ENCODE results near the gene DHX16.
"Not testable (repeated sequence)": the region's sequence is repeated elsewhere in the genome, so short reads cannot be mapped to it uniquely, and the experiment has no call there.

Gene DHX16

GRCh38 chr6:30672445-30673253, at the start of gene DHX16:
Gene DHX16 (minus strand): TSS chr6:30673006. CDS start chr6:30672841, 165 bp downstream.
- DNase-seq = peak; percentile 93 to 95

DNA sequence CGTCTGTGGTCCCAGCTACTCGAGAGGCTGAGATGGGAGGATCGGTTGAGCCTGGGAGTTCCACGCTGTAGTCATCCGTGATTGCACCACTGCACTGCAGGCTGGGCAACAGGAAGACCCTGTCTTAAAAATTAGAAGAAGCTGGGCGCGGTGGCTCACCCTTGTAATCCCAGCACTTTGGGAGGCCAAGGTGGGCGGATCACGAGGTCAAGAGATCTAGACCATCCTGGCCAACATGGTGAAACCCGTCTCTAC, 49.1 kb upstream of the DHX16 start:
- not testable (repeated sequence) for DNase-seq

- DNase-seq = peak; percentile 78 to 95
Measured at GRCh38 chr6:30721198-30722024, 48.6 kb upstream of the DHX16 start.

DNA sequence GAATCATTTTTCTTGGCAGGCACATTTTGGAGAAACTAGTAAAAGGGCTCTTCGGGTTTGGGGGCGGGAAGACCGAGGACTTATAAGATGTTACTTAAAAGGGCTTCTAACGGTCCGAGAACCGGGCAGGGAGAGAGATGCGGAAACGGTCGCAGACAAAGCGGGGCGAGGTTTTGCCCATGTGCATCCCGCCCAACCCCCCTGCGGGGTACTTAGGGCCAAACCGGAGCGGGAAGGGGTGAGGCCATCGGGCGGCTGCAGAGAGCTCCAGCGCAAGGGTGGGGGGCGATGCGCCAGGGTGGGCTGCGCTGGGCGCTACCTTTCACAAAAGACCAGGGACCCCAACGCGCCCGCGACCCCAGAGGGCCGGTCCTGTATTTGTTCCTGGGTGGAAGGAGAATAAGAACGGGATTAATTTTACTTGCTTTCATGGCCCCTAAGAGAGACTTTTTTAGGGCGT, 48.0 kb upstream of the DHX16 start:
- peak; percentile 42 to 77 for DNase-seq

GRCh38 chr6:30719791-30720737, 47.3 kb upstream of the DHX16 start, which contains the start of gene TUBB:
Gene TUBB (plus strand): TSS chr6:30720352. CDS start chr6:30720507, 155 bp downstream.
- peak; percentile 94 to 97 for DNase-seq

- no peak for DNase-seq
Measured at GRCh38 chr6:30719356-30719755, 46.5 kb upstream of the DHX16 start.

DNA sequence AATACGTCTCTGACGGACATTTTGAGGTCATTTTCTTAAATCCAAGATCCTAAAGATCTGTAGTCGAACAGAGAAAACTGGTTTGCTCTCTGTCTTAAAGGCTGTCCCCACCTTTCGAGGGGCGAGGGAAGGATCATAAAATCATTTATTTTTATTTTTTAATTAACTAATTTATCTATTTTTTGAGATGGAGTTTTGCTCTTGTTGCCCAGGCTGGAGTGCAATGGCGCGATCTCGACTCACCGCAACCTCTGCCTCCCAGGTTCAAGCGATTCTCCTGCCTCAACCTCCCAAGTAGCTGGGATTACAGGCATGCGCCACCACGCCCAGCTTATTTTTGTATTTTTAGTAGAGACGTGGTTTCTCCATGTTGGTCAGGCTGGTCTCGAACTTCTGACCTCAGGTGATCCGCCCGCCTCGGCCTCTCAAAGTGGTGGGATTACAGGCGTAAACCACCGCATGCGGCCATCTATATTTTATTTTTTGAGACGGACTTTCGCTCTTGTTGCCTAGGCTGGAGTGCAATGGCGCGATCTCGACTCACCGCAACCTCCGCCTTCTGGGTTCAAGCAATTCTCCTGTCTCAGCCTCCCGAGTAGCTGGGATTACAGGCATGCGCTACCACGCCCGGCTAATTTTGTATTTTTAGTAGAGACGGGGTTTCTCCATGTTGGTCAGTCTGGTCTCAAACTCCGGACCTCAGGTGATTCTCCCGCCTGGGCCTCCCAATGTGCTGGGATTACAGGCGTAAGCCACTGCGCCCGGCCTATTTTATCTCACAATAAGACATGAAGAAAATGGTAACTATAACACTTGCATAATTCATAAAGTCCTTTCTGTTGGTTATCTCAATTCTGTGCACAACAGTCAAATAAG, 45.3 kb upstream of the DHX16 start:
- not testable (repeated sequence) for DNase-seq

DNA sequence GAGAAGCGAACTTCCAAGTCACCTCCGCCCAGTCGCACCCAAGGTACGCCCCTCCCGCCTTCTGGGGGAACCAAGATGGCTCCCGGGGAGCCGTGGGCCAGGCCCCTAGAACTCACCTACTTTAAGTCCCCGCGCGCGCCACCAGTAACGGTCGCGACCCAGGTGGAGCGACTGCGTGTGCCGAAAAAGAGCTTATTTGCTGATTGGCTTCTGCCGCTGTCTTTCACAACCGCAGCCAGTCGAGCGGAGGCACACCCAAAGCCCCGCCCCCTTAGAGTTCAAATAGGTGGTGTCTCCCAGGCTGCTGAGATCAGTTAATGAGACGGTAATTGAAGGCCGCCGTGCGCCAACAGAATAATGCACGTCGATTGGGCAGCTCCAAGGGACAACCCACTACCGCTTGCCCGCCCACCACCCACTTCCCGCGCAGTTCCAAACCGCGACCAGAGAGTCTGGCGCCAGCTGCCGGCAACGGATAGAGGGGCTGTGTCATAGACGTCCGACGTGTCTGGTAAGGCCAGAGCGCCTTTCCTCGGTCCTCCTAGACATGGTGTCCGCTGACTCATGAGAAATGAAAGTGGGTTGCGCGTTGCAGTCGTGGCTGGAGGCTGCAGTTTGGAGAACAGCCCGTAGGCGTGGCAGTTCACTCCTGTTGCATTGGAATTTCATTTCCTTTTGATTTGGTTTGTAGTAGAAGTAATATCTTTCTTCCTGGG, 44.5 kb upstream of the DHX16 start, which contains the start of gene MDC1:
Gene MDC1, minus strand, starts transcription at position 153 of the 716 bp plus-strand sequence. CDS start 2,106 bp downstream, outside the sequence.
- peak; percentile 99 for DNase-seq

DNA sequence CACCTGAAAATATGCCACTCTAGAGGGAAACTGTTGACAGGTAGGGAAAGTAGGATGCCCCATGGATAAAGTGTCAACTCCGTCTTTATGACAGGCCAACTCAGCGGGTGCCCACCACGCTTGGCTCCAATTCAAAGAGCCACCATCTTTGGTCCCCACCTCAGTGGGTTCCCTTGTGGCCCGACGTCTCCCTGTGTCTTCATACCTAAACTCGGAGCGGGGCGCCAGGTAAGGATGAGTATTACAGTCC, 44.0 kb upstream of the DHX16 start:
- no peak for DNase-seq

DNA sequence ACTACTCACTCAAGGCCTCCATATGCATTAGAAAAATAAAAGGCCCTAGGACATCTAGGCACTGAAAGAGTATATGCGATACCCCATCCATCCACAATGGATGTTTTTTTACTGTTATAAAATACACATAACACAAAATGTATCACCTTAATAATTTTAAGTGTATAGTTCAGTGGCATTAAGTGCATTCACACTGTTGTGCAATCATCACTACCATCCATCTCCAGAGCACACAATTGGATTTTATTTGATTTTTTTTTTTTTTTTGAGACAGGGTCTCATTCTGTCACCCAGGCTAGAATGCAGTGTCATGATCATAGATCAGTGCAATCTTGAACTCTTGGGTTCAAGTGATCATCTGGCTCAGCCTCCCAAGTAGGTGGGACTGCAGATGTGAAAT, 41.5 kb upstream of the DHX16 start:
- no peak for DNase-seq

- no peak for DNase-seq
Measured at GRCh38 chr6:30712441-30712945, 39.7 kb upstream of the DHX16 start.

DNA sequence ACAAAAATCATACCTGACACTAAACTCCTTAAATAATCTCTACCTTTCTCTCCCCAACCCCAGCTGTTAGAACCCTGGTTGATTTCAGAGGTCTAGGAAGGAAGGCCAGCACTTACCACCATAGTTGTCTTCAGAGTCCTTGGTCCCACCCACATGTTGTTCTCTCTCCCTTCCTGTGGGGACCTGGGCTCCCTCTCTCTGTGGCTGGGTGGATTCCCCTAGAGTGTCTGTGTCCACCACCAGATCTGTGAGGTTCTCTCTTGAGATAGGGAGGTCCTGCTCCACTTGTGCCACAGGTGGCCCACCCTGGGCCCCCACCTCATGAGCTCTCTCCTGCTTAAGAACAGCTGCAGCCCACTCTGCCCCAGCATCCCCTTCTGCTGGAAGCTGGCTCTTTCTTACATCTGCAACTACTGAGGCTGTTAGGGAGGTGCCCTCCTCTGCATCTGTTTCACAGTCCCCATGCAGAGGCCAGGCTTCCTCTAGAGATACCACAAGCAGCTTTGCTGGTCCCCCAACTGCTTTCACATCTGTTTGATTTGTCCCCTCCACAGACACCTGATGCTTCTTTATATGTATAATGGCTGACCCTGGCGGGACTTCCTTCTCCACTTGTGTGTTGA, 39.1 kb upstream of the DHX16 start:
- DNase-seq = no peak

DNA sequence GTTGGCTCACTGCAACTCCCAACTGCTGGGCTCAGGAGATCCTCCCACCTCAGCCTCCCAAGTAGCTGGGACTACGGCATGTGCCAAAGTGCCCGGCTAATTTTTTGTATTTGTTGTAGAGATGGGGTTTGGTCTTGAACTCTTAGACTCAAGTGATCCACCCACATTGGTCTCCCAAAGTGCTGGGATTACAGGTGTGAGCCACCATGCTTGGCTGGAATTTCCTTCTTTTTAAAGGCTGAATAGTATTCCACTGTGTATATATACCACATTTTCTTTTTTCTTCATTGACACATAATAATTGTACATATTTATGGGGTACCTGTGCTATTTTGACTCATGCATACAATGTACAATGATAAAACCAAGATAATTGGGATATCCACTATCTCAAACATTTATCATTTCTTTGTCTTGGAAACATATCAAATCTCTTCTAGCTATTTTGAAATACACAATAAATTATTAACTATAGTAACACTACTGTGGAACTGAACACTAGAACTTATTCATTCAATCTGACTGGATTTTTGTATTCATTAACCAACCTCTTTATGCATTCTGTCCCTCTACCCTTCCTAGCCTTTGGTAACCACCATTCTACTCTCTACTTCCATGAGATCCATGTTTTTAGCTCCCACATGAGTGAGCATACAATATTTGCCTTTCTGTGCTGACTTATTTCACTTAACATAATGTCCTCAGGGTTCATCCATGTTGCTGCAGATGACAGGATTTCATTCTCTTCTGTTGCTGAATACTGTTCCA, 36.5 kb upstream of the DHX16 start:
- no peak for DNase-seq

DNA sequence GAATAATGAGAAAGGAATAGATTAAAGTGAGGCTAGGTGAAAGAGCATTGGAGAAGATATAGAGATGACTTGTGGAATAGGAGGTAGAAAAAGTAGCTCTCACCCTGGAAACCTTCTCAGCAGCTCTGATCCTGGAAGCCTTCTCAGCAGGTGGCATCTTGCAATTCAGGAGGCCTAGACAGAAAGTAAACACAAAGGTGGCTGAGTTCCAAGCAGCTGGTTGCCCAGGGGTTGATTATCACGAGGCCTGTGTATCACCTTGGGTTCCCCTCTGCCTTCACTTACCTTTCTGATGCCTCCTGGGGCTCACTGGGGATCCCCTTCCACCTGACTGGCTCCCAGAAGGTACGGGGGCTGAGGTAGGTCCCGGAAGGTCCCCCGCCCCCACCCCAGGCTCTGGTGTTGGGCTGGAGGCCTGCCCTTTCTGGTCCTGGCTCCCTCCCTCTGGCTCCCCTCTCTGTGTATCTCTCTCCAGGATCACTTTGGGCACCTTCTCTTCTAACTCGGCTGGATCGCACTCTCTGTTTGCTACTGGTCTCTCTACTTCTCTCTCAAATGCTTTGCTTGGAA, 34.6 kb upstream of the DHX16 start:
- DNase-seq = no peak

DNA sequence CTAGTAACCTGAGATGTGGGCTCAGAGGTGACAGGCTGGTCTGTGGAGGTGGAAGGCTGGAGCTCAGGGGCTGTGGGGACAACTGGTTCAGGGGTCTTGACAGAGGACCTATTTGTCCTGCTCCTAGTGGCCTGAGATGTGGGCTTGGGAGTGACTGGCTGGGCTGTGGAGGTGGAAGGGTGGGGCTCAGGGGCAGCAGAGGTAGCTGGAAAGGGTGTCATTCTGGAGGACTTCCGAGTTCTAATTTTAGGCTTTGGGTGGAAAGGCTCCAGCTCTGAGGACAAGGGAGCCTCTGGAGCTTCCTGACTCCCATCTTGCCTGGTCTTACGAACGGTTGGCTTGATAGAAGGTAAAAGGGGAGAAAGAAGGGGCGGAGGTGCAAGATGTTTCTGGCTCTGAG, 32.8 kb upstream of the DHX16 start:
- DNase-seq = no peak

- no peak for DNase-seq
Measured at GRCh38 chr6:30703821-30704220, 31.0 kb upstream of the DHX16 start.

GRCh38 chr6:30703011-30703410, 30.2 kb upstream of the DHX16 start:
- DNase-seq = no peak

GRCh38 chr6:30700340-30700739, 27.5 kb upstream of the DHX16 start:
- DNase-seq = no peak

DNA sequence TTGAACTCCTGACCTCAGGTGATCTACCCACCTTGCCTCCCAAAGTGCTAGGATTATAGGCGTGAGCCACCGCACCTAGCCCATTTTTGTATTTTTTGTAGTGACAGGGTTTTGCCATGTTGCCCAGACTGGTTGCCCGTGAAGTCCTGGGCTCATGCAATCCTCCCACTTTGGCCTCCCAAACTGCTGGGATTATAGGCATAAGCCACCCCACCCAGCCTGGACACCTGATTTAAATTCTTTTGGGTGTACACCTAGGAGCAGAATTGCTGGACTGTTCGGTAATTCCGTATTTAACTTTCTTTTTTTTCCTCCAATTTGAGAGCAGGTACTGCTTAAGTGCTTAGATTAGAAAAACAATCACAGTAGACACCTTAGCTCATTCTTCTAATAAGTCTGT, 23.6 kb upstream of the DHX16 start:
- no peak for DNase-seq

Data from NCI-H446 (cell line).